Cardiac muscle cell (in vitro differentiated cells and primary cell): Measurements from ENCODE around the gene IGDCC3. TPM values are rescaled to one million over a fixed set of nuclear protein-coding genes. Genes with fewer than 3 reads are reported as not detected.
A peak's percentile ranks its signal among the peaks of the same experiment; 100 is the strongest.
"Not testable (repeated sequence)": the region's sequence is repeated elsewhere in the genome, so short reads cannot be mapped to it uniquely, and the experiment has no call there.

ENCODE experiments used
- DNase-seq, 2 donors: peaks; one replicate each; pipeline versions ENCODE4 v3.0.0 to v3.0.0-alpha.2; 2010 to 2017; ENCODE audit warnings: low read depth in 1 of 2, low spot score in 1 of 2
- H3K27ac ChIP-seq: fragments of 200-600 bp; sonication (generic); 2 replicates; pipeline ENCODE4 v1.5.1; 2016
- H3K27me3 ChIP-seq: fragments of 200-600 bp; sonication (generic); 2 replicates; pipeline ENCODE4 v1.6.0; 2016; ENCODE audit warnings: control low read depth
- H3K36me3 ChIP-seq: fragments of 200-600 bp; sonication (generic); 2 replicates; pipeline ENCODE4 v1.5.1; 2016; ENCODE audit warnings: control low read depth
- H3K4me1 ChIP-seq: fragments of 200-600 bp; sonication (generic); 2 replicates; pipeline ENCODE4 v1.8.1; 2017; ENCODE audit warnings: low read depth, mild to moderate bottlenecking, mixed run types
- H3K4me3 ChIP-seq: fragments of 200-600 bp; sonication (generic); 2 replicates; pipeline ENCODE4 v1.5.1; 2016; ENCODE audit warnings: mild to moderate bottlenecking
- H3K9me3 ChIP-seq: fragments of 200-600 bp; sonication (generic); 2 replicates; pipeline ENCODE4 v1.5.1; 2017; ENCODE audit warnings: low read depth, mild to moderate bottlenecking, control low read depth
- CTCF ChIP-seq: IDR thresholded peaks from 2 replicates; pipeline ENCODE4 v1.5.1; 2012; ENCODE audit warnings: low read depth, mild to moderate bottlenecking, low read length
- polyA plus RNA-seq: library from polyadenylated mRNA; unstranded; fragments of >200 nt; fragmentation: Nextera tagmentation; extraction: Ambion mirVana; gene quantifications from 2 replicates; pipeline ENCODE4 v1.2.1, GENCODE V29; 2016
- total RNA-seq: library from RNA; depleted of rRNA; stranded (reverse); fragments of >200 nt; gene quantifications from 2 replicates; pipeline ENCODE4 v1.2.3, GENCODE V29; 2016

Gene IGDCC3
- total and polyA plus RNA-seq, 2 experiments from 2014 or later = 41.1 to 54.6 TPM

- no peak for DNase-seq
- peaks cover 2% of the 10 kb centered on the region for H3K27me3 ChIP-seq
- TF ChIP-seq CTCF = no peak
- H3K9me3 ChIP-seq = no peaks in the 10 kb centered on the region
- H3K4me1 ChIP-seq = peaks cover 11% of the 10 kb centered on the region
- no peaks in the 10 kb centered on the region for H3K36me3 ChIP-seq
- peak overlapping the region; percentile 37 for H3K4me3 ChIP-seq
- peak overlapping the region; percentile 17 for H3K27ac ChIP-seq
Measured at GRCh38 chr15:65354835-65355172, 23.0 kb downstream of the IGDCC3 start.

GRCh38 chr15:65351972-65352371 lies 25.8 kb downstream of the IGDCC3 start:
- H3K4me1 ChIP-seq = peaks cover 11% of the 10 kb centered on the region
- not testable (repeated sequence) for H3K9me3 ChIP-seq, H3K4me3 ChIP-seq, H3K27me3 ChIP-seq, H3K27ac ChIP-seq, H3K36me3 ChIP-seq, DNase-seq

GRCh38 chr15:65349338-65349737 lies 28.5 kb downstream of the IGDCC3 start:
- H3K36me3 ChIP-seq = no peaks in the 10 kb centered on the region
- no peak for TF ChIP-seq CTCF
- no peak for DNase-seq
- H3K27me3 ChIP-seq = no peaks in the 10 kb centered on the region
- H3K9me3 ChIP-seq = no peaks in the 10 kb centered on the region
- no peak overlapping the region for H3K4me3 ChIP-seq
- no peak overlapping the region for H3K27ac ChIP-seq
- H3K4me1 ChIP-seq = no peaks in the 10 kb centered on the region

DNA sequence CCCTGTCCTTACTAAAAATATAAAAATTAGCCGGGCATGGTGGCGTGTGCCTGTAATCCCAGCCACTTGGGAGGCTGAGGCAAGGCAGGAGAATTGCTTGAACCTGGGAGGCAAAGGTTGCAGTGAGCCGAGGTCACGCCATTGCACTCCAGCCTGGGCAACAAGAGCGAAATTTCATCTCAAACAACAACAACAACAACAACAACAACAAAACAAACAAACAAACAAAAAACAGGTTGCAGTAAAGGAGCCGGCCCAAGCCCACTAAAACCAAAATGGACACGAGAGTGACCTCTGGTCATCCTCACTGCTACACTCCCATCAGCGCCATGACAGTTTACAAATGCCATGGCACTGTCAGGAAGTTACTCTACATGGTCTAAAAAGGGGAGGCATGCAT lies 30.0 kb downstream of the IGDCC3 start:
- not testable (repeated sequence) for H3K4me3 ChIP-seq, H3K4me1 ChIP-seq, H3K27ac ChIP-seq, H3K27me3 ChIP-seq, H3K36me3 ChIP-seq, H3K9me3 ChIP-seq, DNase-seq

GRCh38 chr15:65346856-65347598 lies 30.8 kb downstream of the IGDCC3 start:
- no peaks in the 10 kb centered on the region for H3K4me1 ChIP-seq
- no peaks in the 10 kb centered on the region for H3K36me3 ChIP-seq
- no peak overlapping the region for H3K4me3 ChIP-seq
- H3K27me3 ChIP-seq = no peaks in the 10 kb centered on the region
- DNase-seq = no peak
- H3K27ac ChIP-seq = peak overlapping the region; percentile 69
- H3K9me3 ChIP-seq = no peaks in the 10 kb centered on the region
- TF ChIP-seq CTCF = no peak

GRCh38 chr15:65344914-65345275 lies 32.9 kb downstream of the IGDCC3 start:
- no peak for DNase-seq
- Histone ChIP-seq H3K4me3 (no peak overlapping the region), H3K27me3 (no peaks in the 10 kb centered on the region), H3K27ac (no peak overlapping the region), H3K36me3 (no peaks in the 10 kb centered on the region), H3K9me3 (no peaks in the 10 kb centered on the region), H3K4me1 (peaks cover 7% of the 10 kb centered on the region)
- TF ChIP-seq CTCF = no peak
